GM19467 (cell line): Measurements from ENCODE around the gene SCAMP5.

Source experiments
- ATAC-seq: cut with Tn5 transposase; IDR thresholded peaks from one replicate; pipeline ENCODE4 v1.9.1; 2021; ENCODE audit warnings: mild to moderate bottlenecking, moderate library complexity; ENCODE audit not compliant: unreplicated experiment

The SCAMP5 gene

DNA sequence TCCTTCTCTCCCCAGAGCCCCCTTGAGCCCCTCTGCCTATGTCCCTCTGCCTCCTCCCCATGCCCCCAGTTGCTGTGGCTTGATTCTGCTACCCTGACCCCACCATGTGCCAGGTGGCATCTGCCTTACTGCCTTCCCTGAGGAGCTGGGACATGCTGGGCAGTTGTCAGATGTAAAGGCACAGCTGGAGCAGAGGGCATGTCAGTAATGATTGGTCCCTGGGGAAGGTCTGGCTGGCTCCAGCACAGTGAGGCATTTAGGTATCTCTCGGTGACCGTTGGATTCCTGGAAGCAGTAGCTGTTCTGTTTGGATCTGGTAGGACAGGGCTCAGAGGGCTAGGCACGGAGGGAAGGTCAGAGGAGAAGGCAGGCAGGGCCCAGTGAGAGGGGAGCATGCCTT lies 24.6 kb downstream of the SCAMP5 start:
- no peak for ATAC-seq

DNA sequence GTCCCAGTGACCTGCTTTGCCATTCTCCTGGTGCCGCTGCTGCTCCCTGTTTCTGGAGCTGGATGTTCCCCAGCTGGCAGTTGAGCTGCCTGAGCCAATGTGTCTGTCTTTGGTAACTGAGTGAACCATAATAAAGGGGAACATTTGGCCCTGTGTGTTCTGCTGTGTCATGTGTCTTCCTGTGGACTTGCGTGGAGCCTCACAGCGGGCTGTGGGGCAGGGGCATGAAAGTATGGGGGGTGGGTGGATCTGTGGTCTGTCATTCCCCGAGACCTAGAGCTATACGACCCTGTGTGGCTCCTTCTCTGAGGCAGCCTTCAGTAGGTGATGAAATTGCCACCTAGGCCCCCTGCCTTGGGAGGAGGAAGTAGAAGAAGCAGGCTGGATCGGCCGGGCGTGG lies 26.0 kb downstream of the SCAMP5 start:
- ATAC-seq: no peak

DNA sequence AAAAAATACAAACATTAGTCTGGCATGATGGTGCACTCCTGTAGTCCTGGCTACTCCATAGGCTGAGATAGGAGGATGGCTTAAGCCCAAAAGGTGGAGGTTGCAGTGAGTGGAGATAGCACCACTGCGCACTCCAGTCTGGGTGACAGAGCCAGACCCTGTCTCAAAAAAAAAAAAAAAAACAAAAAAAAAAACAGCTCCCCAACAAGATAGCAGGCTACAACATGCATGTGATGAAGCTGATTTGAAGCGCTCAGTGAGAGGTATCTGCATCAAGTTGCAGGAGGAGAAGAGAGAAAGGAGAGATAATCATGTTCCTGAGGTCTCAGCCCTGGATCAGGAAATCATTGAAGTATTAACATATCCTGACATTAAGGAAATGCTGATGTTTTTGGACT lies 27.4 kb downstream of the SCAMP5 start:
- ATAC-seq: no peak

DNA sequence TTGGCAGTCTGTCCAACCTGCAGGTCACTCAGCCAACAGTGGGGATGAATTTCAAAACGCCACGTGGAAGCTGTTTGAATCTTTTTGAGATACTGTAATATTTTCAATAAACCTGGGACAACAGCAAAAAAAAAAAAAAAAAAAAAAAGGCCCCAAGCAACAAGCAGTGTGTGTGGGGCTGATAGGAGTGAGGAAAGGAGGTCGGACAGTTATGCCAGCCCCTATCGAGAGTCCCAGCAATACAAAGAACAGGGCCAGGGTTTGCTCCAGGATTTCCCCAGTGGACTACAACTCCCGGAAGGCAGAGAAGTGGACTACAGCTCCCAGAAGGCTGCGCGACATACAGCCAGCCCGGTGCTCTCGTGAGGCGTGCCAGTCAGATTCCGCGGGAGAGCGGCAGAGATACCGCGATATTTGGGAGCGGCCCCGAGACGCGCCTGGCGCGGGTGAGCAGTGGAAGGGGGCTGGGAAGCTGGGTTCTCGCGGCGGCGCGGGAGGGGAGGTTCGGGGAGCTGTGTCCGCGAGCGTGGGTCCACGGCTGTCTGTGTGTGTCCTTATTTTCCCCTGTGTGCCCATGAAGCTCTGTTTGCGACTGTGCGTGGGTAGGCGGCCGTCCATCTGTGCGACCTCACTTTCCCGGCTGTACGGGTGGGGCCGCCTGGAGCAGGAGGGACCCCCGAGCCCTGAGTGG lies 28.0 kb downstream of the SCAMP5 start, which contains the start of gene PPCDC:
Gene PPCDC, plus strand, starts transcription at position 410 of the 691 bp plus-strand sequence. CDS start 4,729 bp downstream, outside the sequence.
- ATAC-seq: peak; percentile 95

DNA sequence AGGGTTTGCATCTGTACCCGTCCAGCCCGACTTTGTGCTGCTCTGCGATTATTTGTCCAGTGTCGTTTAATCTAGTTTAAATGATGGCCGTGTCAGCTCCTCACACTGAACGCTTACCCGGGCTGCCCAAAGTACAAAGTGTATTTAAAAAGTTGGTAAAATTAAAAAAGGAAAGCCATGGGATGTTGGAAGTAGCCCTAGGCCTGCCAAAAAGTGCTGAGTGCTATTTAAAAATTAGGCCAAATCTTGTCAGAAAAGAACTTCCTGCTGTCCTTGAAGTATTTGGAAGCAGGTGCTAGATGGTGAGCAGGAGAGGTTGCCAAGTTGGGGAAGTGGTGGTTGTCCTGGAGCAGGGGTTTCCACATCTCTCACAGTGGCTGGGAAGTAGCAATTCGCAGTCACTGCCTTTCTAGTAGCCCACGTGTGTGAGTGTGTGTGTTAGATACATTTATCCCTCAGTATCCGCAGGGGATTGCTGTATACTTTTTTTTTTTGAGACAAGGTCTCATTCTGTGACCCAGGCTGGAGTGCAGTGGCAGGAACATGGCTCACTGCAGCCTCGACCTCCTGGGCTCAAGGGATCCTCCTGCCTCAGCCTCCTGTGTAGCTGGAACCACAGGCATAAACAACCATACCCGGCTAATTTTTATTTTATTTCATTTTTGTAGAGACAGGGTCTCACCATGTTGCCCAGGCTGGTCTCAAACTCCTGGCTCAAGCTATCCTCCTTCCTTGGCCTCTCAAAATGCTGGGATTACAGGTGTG lies 28.7 kb downstream of the SCAMP5 start:
- ATAC-seq: no peak

DNA sequence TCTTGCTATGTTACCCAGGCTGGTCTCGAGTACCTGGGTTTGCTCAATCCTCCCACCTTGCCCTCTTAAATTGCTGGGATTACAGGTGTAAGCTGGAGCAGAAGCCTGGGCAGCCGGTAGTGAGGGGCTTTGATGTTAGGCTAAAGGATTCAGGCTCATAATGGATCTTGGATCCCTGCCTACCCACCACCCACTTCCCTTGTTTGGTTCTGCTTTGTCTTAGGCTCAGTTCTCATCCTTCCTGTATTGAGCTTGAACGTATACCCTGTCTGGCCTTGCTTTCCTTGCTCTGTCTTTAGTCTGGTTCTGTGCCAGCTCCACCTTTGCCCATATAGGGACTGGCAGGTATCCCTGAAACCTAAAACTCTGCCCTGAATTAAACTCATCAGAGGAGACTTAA lies 29.7 kb downstream of the SCAMP5 start:
- no peak for ATAC-seq

DNA sequence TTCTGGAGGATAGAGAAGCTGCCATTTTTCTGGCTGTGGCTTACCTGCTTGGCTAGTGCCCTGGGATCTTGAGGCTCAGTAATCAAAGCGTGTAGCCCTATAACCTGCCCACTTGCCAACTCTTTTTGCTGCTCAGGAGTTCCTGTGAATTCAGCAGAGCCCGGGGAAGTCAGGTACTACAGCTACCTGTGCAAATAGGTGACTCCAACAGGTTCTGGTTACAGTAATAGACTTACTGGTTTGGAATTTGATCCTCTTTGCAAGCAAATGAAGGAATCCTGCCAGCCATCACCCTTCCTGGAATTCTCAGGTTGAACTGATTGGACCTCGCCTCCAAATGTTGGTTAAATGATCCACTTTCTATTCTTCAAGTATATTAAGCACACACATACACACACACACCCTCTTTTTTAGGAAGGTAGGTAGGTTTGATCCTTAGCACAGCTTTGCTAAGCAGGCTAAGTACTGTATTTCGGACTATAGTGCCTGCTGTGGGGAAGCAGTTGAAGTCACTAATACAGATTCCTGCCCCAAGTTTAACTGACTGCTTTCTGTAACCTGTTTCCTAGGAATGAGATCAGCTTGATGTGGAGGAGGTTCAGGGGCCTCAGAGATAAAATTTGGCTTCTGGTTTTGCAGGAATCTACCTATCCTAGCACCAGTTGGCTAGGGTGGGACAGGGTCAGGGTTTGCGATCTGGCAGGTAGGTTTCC lies 30.3 kb downstream of the SCAMP5 start:
- ATAC-seq: no peak

DNA sequence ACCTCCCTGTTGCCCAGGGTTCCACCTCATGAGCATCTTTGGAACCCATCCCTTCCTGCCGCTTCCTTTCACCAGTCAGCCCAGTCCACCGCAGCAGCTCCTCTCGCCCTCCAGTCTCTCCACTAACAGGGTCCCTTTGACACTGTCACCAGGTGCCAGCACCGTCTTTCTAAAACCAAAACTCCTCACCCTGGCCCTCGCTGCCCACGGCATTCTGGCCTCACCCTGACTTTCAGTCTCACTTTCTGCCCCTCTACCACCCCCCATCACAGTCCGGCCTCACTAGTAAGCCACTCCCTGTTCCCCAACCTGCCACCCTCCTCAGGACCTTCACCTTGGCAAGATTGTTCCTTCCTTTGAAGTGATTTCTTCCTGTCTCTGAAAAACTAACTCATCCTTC lies 32.2 kb downstream of the SCAMP5 start:
- ATAC-seq: no peak

DNA sequence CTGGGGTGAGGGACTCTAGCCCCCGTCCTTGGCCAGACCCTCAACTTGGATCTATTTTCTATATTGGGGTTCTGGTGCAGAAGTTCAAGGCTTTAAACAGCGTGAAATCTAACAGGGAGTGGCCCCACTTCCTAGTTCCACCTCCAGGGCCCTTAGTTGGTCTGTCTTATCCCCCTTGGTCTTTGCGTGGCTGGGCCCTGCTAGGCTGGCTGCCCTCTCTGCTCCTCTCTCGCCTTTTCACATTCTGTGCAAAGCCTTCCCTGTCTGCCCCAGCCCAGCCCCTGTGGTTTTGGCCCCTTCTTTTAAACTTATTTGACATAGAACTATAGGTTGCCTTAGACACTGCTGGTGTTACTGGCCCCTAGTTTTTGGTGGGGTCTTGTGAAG lies 33.6 kb downstream of the SCAMP5 start:
- ATAC-seq: no peak

DNA sequence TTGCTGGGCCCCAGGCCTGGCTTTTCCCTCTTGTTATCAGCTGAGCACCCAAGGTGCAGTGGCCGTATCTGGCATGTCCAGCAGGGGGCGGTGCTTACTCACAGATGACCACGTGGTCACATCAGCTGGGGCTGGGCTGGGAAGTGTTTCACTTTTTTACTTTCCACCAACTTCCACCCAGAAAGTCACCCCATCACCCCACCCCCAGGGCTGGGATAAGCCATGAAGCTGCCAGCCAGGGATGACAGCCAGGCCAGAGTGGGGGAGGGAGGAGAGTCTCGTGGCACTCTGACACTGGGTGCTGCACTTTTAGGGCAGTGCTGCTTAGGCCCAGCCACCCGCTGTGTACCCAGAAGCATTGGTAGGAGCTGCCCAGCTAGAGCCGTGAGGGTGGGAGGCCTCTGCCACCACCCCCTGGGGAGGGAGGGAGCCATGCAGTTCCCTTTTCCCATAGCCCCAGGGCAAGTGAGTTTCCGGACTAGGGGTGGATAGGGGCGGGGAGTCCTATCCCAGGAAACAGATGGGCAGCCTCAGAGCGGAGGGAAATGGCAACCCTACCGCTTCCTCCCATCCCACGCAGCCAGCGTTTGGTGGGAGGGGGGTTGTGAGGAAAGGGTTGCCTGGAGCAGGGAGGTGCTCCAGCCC lies 34.1 kb downstream of the SCAMP5 start:
- ATAC-seq: no peak

DNA sequence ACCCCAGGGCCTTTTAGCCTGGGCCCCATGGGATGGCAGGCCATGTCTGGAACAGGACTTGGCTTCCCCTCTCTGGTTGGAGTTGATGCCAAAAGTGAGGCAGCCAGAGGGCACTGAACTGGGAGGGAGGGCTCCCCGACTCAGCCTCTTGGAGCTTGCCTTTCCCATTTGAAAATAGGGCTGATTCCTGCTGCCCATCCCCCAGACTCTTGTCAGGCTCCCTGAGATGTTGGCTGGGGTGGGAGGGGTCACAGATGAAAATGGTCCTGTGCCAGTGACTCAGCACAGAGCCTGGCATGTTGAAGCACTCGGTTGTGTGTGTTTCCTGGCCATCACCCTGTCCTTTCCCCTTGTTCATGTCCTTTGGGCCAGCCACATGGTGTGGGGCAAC lies 34.7 kb downstream of the SCAMP5 start:
- ATAC-seq: no peak

DNA sequence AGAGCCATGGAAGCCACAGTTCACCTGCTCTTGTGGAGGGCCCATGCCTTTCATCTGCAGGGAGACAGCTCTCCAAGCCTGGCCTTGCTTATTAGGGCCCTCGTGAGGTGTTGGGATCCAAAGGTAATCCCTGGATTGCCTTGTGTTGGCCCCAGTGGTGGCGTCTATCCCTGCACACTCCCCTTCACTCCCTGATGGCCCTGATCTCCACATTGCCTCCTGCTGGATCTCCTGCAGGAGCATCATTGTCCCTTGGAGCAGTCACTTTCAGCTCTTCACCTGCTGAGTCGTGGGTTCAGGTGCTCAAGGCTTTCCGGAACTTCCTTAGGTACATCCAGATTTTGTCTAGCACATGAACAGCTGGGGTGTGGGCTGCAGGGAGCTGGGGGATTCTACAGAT lies 35.1 kb downstream of the SCAMP5 start:
- ATAC-seq: no peak

DNA sequence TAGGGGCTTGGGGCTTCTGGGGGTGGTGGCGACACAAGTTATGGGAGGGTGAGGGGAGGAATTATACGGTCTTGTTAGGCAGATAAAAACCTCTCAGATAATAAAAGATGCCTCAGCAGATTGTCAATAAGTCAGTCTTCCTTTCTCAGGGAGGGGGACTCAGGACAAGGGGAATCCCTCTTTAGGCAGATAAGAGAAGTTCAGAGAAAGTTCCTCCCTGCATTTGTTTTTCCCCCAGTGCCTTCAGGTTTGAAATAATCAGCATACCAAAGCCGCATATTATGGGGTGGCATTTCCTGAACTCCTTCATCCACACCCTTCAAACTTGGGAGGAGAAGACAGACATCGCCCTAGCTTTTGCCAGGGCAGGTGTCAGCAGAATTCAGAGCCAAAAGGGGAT lies 36.5 kb downstream of the SCAMP5 start:
- no peak for ATAC-seq

DNA sequence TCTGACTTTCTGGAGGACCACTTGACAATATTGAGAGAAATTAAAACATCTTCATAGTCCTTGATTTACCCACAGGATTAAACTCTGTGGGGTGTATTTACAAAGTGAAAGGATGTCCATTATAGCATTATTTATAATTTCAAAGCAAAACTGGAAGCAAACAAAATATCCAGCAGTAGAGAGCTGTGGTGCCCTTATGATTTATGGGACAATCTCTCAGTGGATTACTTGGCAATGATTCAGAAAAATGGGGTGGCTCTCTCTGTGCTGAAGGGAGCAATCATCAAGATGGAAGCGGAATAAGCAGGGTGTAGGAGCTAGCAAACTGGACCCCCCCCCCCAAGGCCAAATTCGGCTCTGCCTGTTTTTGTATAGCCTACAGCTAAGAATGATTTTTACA lies 37.0 kb downstream of the SCAMP5 start:
- no peak for ATAC-seq

DNA sequence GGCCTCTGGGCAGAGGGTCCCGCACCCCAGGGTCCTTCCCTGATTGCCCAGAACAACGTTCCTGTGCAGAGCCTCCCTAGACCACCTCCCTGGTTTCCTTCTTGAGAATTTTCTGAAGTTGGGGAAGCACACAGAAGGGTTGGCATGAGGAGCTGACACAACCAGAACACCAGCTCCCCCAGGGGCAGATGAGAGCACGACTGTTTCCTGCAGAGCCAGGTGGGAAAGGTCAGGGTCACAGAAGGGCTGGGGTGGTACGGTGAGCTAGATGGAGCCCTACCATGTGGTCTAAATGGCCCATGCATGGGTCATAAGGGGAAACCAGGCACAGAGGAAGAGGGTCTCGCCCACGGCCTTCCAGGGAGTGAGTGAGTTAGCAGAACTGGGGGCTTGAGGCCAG lies 38.4 kb downstream of the SCAMP5 start:
- no peak for ATAC-seq

DNA sequence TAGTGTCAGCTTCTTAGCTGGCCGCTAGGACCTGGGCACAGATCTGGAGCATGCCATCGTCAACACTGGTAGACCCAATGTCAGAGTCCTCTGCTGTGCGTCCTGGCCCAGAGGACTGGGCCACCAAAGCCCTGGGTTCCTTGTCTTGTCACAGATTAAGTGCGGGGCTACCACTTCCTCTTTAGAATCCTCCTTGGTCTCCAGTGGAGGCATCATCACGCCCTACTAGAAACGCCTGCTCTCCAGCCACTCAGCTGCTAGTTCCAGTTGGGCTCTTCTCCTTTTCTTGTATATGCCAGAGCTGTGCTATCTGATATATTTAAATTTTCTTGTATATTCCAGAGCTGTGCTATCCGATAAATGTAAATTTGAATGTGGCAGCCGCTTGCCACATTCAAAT lies 39.3 kb downstream of the SCAMP5 start:
- no peak for ATAC-seq

DNA sequence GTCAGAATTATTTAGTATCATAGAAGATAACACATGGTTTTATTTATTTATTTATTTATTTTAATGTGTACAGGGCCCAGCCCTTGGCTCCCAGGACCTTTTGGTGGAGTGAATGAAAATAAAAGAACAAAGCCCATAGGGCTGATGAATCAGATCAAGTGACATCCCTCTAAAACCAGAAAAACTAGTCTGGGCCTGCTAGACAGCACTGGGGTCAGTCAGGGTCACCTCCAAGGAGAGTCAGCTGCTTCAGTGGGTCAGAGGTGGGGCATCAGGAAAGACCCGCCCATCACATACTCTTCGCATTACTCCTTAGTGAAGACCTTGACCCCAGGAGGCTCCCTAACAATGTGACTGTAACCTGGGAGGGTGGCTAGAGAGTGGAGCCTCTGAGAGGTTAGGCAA lies 40.9 kb downstream of the SCAMP5 start:
- ATAC-seq: no peak

DNA sequence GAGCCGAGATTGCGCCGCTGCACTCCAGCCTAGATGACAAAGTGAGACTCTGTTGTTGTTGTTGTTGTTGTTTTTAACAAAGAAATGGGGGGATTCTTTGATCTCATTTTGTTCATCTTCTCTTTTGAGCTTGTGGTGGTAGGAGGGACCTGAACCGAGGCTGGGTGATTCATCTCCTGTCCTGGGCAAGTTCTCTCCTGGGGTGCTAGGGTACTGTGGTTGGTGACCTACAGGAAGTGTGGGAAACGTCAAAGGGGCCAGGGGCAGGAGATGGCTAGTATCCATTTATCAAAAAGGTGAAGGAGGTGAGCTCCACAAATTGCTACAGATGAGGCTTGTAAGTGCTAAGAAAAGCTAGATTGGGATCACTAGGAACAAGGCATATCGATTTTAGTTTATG lies 42.3 kb downstream of the SCAMP5 start:
- no peak for ATAC-seq

DNA sequence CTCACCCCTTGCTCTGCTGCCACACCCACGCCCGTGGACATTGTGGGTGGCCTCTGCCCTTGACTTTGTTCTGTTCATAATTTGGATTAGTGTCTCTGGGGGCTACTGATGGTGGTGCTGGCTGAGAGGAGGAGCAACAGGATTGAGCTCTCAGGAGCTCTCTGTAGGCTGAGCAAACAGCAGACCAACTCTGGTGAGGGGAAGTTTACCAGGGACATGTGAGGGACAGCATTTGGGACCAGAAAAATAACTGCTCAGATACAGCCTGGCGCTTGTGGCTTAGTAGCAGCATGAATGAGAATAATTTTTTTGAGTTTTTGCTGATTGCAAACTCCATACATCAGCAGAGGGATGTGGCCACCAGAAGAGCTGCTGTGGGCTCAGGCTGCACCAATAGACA lies 42.9 kb downstream of the SCAMP5 start:
- no peak for ATAC-seq

DNA sequence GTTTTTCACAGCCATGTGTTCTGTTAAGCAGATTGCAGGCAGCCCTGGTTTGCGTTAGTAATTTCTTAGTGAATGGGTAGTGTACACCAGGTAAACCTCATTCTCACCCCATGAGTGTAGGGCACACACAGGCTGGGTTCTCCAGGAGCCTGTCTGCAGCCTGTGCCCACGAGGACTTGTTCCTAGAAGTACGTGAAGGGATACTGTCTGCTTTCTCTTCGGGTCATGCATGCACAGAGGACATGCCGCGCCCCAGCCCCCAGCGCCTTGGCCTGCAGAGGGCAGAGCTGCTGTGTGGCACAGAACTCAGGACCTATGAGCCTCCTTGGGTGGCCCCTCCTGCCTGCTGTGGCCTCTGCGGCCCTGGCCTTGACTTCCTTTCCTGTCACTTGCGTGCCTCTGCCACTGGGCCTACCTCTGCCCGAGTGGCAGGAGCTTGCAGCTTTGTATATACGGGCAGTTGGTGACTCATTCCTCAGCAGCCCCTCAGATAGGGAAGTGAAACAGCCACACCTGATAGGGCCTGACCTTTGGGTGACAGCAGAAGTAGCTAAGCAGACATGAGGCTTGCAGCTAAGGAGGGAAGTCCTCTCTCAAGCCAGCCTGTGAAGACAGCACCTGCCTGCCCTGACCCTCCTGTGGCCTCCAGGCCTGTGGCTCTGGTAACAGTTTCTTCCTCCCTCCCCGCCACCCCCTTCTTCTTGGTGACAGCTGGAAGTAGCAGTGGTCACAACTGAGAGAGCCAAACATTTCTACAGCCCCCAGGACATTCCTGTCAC lies 47.6 kb downstream of the SCAMP5 start:
- peak; percentile 71 for ATAC-seq
